K562 (cell line): ENCODE data around the gene ETHE1. TPM values are rescaled to one million over a fixed set of nuclear protein-coding genes. Genes with fewer than 3 reads are reported as not detected.
A peak's percentile ranks its signal among the peaks of the same experiment; 100 is the strongest.

Experiments used
- BACH1 ChIP-seq: fragments of 200-800 bp; sonication (Bioruptor generic); IDR thresholded peaks from 2 replicates; pipeline ENCODE4 v1.6.1; 2016; ENCODE audit warnings: missing genetic modification characterization, missing compliant biosample characterization
- BCOR ChIP-seq: fragments of 450-650 bp; IDR thresholded peaks from 2 replicates; pipeline ENCODE4 v1.6.1; 2016
- CBX5 ChIP-seq: IDR thresholded peaks from 2 replicates; pipeline ENCODE4 v1.6.1; 2014; ENCODE audit warnings: low read depth, borderline replicate concordance
- CREB3L1 ChIP-seq: fragments of 450-650 bp; IDR thresholded peaks from 2 replicates; pipeline ENCODE4 v1.6.1; 2014; ENCODE audit warnings: low read depth, mild to moderate bottlenecking, moderate library complexity, borderline replicate concordance
- EGR1 ChIP-seq: fragments of 450-650 bp; conservative IDR thresholded peaks from 2 replicates; pipeline ENCODE4 v1.6.1; 2017; ENCODE audit warnings: mild to moderate bottlenecking
- EZH2 ChIP-seq: IDR thresholded peaks from 2 replicates; pipeline ENCODE4 v1.6.1; 2012; ENCODE audit warnings: low read depth, mild to moderate bottlenecking, inconsistent platforms, low read length, borderline replicate concordance
- HLTF ChIP-seq: fragments of 450-650 bp; IDR thresholded peaks from 2 replicates; pipeline ENCODE4 v1.6.1; 2016
- HMG20A ChIP-seq: fragments of 450-650 bp; formaldehyde crosslinking; conservative IDR thresholded peaks from 2 replicates; pipeline ENCODE4 v1.4.0; 2020; ENCODE audit warnings: mild to moderate bottlenecking, mixed read lengths
- HMGN3 ChIP-seq: IDR thresholded peaks from 2 replicates; pipeline ENCODE4 v1.6.1; 2011; ENCODE audit warnings: borderline replicate concordance, low read depth, mild to moderate bottlenecking, mixed read lengths, low read length; ENCODE audit not compliant: insufficient read length; ENCODE audit errors: extremely low read depth
- KDM5B ChIP-seq: fragments of 200-600 bp; sonication (generic); IDR thresholded peaks from 2 replicates; pipeline ENCODE4 v1.6.1; 2012; ENCODE audit warnings: low read depth, mild to moderate bottlenecking, moderate library complexity, low read length, control low read depth, inconsistent platforms; ENCODE audit not compliant: insufficient replicate concordance
- KLF1 ChIP-seq: fragments of 450-650 bp; IDR thresholded peaks from 2 replicates; pipeline ENCODE4 v1.6.1; 2016; ENCODE audit warnings: missing genetic modification characterization, missing compliant biosample characterization
- MITF ChIP-seq: IDR thresholded peaks from 2 replicates; pipeline ENCODE4 v1.6.1; 2014; ENCODE audit warnings: antibody characterized with exemption
- NFE2L1 ChIP-seq: fragments of 450-650 bp; IDR thresholded peaks from 2 replicates; pipeline ENCODE4 v1.6.1; 2016; ENCODE audit warnings: missing genetic modification characterization, low read depth, mild to moderate bottlenecking, missing compliant biosample characterization, moderate library complexity, borderline replicate concordance
- PCBP2 ChIP-seq: fragments of 200-400 bp; formaldehyde crosslinking; IDR thresholded peaks from 2 replicates; pipeline ENCODE4 v1.6.1; 2018; ENCODE audit warnings: low read length, low read depth, mild to moderate bottlenecking, moderate library complexity; ENCODE audit not compliant: poor library complexity, severe bottlenecking
- PTTG1 ChIP-seq: fragments of 450-650 bp; IDR thresholded peaks from 2 replicates; pipeline ENCODE4 v1.6.1; 2016; ENCODE audit warnings: low read depth, mild to moderate bottlenecking, missing genetic modification characterization, missing compliant biosample characterization
- TEAD1 ChIP-seq, 2 experiments: fragments of 450-650 bp in 1 of 2; sonication (generic) in 1 of 2; formaldehyde crosslinking; IDR thresholded peaks; 2 replicates each; pipeline versions ENCODE4 v1.4.0 to v1.8.0; 2020 to 2022; ENCODE audit warnings: mild to moderate bottlenecking in 2 of 2, missing genetic modification reagents in 1 of 2
- USF1 ChIP-seq: sonication (generic); formaldehyde crosslinking; IDR thresholded peaks from 2 replicates; pipeline ENCODE4 v1.9.0; 2022; ENCODE audit warnings: mild to moderate bottlenecking, missing genetic modification reagents
- ZFX ChIP-seq: sonication (generic); formaldehyde crosslinking; IDR thresholded peaks from 2 replicates; pipeline ENCODE4 v1.8.0; 2022; ENCODE audit warnings: mild to moderate bottlenecking, missing genetic modification reagents, moderate library complexity
- ZNF24 ChIP-seq: fragments of 450-650 bp; IDR thresholded peaks from 2 replicates; pipeline ENCODE4 v1.6.1; 2016
- polyA plus RNA-seq, 8 experiments: library from polyadenylated mRNA; depleted of rRNA in 4 of 8; stranded (reverse) in 5 of 8; unstranded in 3 of 8; fragments of >200 nt; fragmentation: Nextera tagmentation in 2 of 8; fragmentation: Illumina TruSeq in 1 of 8; extraction: Ambion mirVana in 2 of 8; extraction: Trizol in 1 of 8; gene quantifications; 2 replicates each; pipeline versions ENCODE4 v1.2.1 to v1.2.3, GENCODE V29; 2011 to 2014; ENCODE audit warnings: inconsistent platforms in 1 of 8, missing spikeins in 1 of 8
- total RNA-seq, 7 experiments: library from RNA; depleted of rRNA in 6 of 7; stranded (reverse); fragments of >200 nt in 6 of 7; fragmentation: Illumina TruSeq in 2 of 7; extraction: Trizol in 2 of 7; gene quantifications; 2 replicates each; pipeline versions ENCODE4 v1.2.1 to v1.2.3, GENCODE V29; 2011 to 2021; ENCODE audit warnings: low replicate concordance in 1 of 7
- TF ChIP-seq, protein P1 (sequence below): fragments of 200-400 bp; formaldehyde crosslinking; IDR thresholded peaks from 2 replicates; pipeline ENCODE4 v1.6.1; 2017; ENCODE audit warnings: mild to moderate bottlenecking, low read depth, low read length, moderate library complexity

ETHE1 gene
- total and polyA plus RNA-seq, 9 of the 15 experiments (the other 6 are each of a cell fraction or from before 2014, with no cell fraction given) = 2.9 to 21.0 (median 10.2) TPM

GRCh38 chr19:43503501-43504425 lies 23.2 kb downstream of the ETHE1 start (continued):
- TF ChIP-seq HMGN3 = peak; percentile 34
- TF ChIP-seq USF1 = no peak
- peak; percentile 66; the same call in 1 of the 2 replicates for TF ChIP-seq HLTF
- TF ChIP-seq MITF = no peak
- TF ChIP-seq CREB3L1 = no peak
- TF ChIP-seq TEAD1 (CRISPR knock-in tag; IDR thresholded peaks at IDR 0.05) = no peak
- TF ChIP-seq, protein P1, sequence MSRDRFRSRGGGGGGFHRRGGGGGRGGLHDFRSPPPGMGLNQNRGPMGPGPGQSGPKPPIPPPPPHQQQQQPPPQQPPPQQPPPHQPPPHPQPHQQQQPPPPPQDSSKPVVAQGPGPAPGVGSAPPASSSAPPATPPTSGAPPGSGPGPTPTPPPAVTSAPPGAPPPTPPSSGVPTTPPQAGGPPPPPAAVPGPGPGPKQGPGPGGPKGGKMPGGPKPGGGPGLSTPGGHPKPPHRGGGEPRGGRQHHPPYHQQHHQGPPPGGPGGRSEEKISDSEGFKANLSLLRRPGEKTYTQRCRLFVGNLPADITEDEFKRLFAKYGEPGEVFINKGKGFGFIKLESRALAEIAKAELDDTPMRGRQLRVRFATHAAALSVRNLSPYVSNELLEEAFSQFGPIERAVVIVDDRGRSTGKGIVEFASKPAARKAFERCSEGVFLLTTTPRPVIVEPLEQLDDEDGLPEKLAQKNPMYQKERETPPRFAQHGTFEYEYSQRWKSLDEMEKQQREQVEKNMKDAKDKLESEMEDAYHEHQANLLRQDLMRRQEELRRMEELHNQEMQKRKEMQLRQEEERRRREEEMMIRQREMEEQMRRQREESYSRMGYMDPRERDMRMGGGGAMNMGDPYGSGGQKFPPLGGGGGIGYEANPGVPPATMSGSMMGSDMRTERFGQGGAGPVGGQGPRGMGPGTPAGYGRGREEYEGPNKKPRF = no peak
- TF ChIP-seq BCOR = no peak
- TF ChIP-seq PTTG1 (tag) = no peak
- TF ChIP-seq ZFX (CRISPR knock-in tag) = peak; percentile 64
- no peak for TF ChIP-seq PCBP2
- no peak for TF ChIP-seq CBX5
- TF ChIP-seq EGR1 = no peak
- TF ChIP-seq NFE2L1 (tag) = no peak
- TF ChIP-seq BACH1 = no peak
- TF ChIP-seq KLF1 (tag) = no peak
- TF ChIP-seq ZNF24 = no peak
- TF ChIP-seq EZH2 = no peak
- TF ChIP-seq HMG20A (CRISPR knock-in tag) = no peak
- peak; percentile 74 for TF ChIP-seq KDM5B
